Activated naive CD8-positive, alpha-beta T cell treated with anti-CD3 and anti-CD28 coated beads, Interleukin-2, amount 50 U/mL, for 16 hours (primary cell): ENCODE results near the gene PRKN.

Source experiments
- DNase-seq: peaks from one replicate; pipeline ENCODE4 v3.0.0-alpha.2; 2020; ENCODE audit warnings: low read depth, low spot score

Gene PRKN

GRCh38 chr6:162245830-162246420, 481.6 kb downstream of the PRKN start:
- no peak for DNase-seq

- no peak for DNase-seq
Observed at GRCh38 chr6:162244031-162244430, 483.5 kb downstream of the PRKN start.

GRCh38 chr6:162242915-162243314, 484.7 kb downstream of the PRKN start:
- DNase-seq = no peak

- no peak for DNase-seq
Observed at GRCh38 chr6:162239330-162239729, 488.2 kb downstream of the PRKN start.

GRCh38 chr6:162238675-162239074, 488.9 kb downstream of the PRKN start:
- no peak for DNase-seq

- no peak for DNase-seq
Observed at GRCh38 chr6:162237331-162237730, 490.2 kb downstream of the PRKN start.

GRCh38 chr6:162234631-162235030, 492.9 kb downstream of the PRKN start:
- no peak for DNase-seq

- DNase-seq = no peak
Observed at GRCh38 chr6:162230147-162230752, 497.3 kb downstream of the PRKN start.

GRCh38 chr6:162229093-162229492, 498.5 kb downstream of the PRKN start:
- no peak for DNase-seq

GRCh38 chr6:162226803-162227202, 500.8 kb downstream of the PRKN start:
- DNase-seq = no peak

GRCh38 chr6:162222521-162222920, 505.0 kb downstream of the PRKN start:
- no peak for DNase-seq

GRCh38 chr6:162220876-162221275, 506.7 kb downstream of the PRKN start:
- DNase-seq = no peak

GRCh38 chr6:162219266-162219665, 508.3 kb downstream of the PRKN start:
- no peak for DNase-seq

GRCh38 chr6:162217811-162218493, 509.6 kb downstream of the PRKN start:
- no peak for DNase-seq

GRCh38 chr6:162217058-162217457, 510.5 kb downstream of the PRKN start:
- no peak for DNase-seq

GRCh38 chr6:162211777-162212176, 515.8 kb downstream of the PRKN start:
- no peak for DNase-seq

- DNase-seq = no peak
Observed at GRCh38 chr6:162211022-162211421, 516.5 kb downstream of the PRKN start.

- DNase-seq = no peak
Observed at GRCh38 chr6:162203287-162203686, 524.3 kb downstream of the PRKN start.

- DNase-seq = no peak
Observed at GRCh38 chr6:162200945-162201690, 526.4 kb downstream of the PRKN start.

- no peak for DNase-seq
Observed at GRCh38 chr6:162200041-162200440, 527.5 kb downstream of the PRKN start.

- DNase-seq = no peak
Observed at GRCh38 chr6:162198925-162199324, 528.6 kb downstream of the PRKN start.

GRCh38 chr6:162198076-162198475, 529.5 kb downstream of the PRKN start:
- no peak for DNase-seq
